Activated CD4-positive, alpha-beta T cell treated with anti-CD3 and anti-CD28 coated beads for 36 hours (primary cell): ENCODE results near the gene CEP72. TPM values are rescaled to one million over a fixed set of nuclear protein-coding genes. Genes with fewer than 3 reads are reported as not detected.
A peak's percentile ranks its signal among the peaks of the same experiment; 100 is the strongest.

ENCODE experiments used
- ATAC-seq: fragments of 200-7000 bp; cut with Tn5 transposase; one replicate; pipeline ENCODE4 v1.10.0; 2021; ENCODE audit warnings: mild to moderate bottlenecking, moderate library complexity
- CTCF ChIA-PET: fragments of 350-600 bp; sonication (Branson Sonifier 250); formaldehyde crosslinking; loops from one replicate; lab custom pipeline; 2021; ENCODE audit warnings: antibody characterized with exemption; lab: Charles Lee
- POLR2A ChIA-PET: fragments of 350-600 bp; sonication (Branson Sonifier 250); formaldehyde crosslinking; loops from one replicate; lab custom pipeline; 2021; ENCODE audit warnings: antibody characterized with exemption, inconsistent platforms; lab: Charles Lee
- DNase-seq: peaks from one replicate; pipeline ENCODE4 v3.0.0-alpha.2; 2020
- H3K27ac Mint-ChIP-seq: one replicate; pipeline ENCODE4 v1.8.0; 2021; ENCODE audit warnings: mixed read lengths
- H3K27me3 Mint-ChIP-seq: one replicate; pipeline ENCODE4 v1.8.0; 2021; ENCODE audit warnings: mixed read lengths
- H3K36me3 Mint-ChIP-seq: one replicate; pipeline ENCODE4 v1.8.0; 2021; ENCODE audit warnings: low read depth, mixed read lengths
- H3K4me1 Mint-ChIP-seq: one replicate; pipeline ENCODE4 v1.8.0; 2021; ENCODE audit warnings: mixed read lengths
- H3K4me3 Mint-ChIP-seq: one replicate; pipeline ENCODE4 v1.8.0; 2021; ENCODE audit warnings: mild to moderate bottlenecking, moderate library complexity, mixed read lengths
- H3K9me3 Mint-ChIP-seq: one replicate; pipeline ENCODE4 v1.8.0; 2021; ENCODE audit warnings: low read depth, mixed read lengths
- intact Hi-C, 2 experiments: fragments of 100-400 bp; cut with DNase I in 1 of 2; cut with micrococcal nuclease in 1 of 2; formaldehyde crosslinking; loops; one replicate each; pipeline versions ENCODE4 v1.14.2 to v1.15.1; 2022 to 2024; cut with DNase I, micrococcal nuclease
- total RNA-seq, 2 experiments: library from RNA; stranded (reverse); gene quantifications; one replicate each; pipeline ENCODE4 v1.2.3, GENCODE V29; 2021

The CEP72 gene
- total RNA-seq, 2 experiments from 2014 or later: 23.7 to 26.4 TPM

DNA sequence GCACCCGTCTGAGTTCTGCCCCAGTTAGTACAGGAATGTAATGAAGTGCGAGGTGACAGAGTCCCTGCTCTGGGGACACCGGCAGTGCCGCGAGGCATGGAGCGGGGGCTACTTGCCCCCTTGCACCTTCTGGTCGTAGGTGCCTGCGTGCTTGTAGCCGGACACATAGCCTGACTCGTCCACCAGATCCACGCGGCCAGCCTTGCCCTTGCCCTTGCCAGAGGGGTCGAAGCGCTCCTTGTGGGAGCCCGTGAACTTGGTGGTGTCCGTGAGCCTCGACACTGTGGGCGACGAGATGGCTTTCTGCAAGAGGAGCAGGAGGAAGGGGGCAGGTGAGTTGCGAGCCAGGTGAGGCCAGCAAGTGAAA, 52.8 kb downstream of the CEP72 start:
- ATAC-seq: no peak
- Mint-ChIP-seq H3K36me3 (peaks cover 9% of the 10 kb centered on the region), H3K27ac (no peak overlapping the region), H3K9me3 (no peaks in the 10 kb centered on the region), H3K27me3 (no peaks in the 10 kb centered on the region), H3K4me3 (no peak overlapping the region), H3K4me1 (no peaks in the 10 kb centered on the region)
- CTCF ChIA-PET: no interaction called here
- intact Hi-C loops: no loop called here
- no peak for DNase-seq
- POLR2A ChIA-PET: no interaction called here

DNA sequence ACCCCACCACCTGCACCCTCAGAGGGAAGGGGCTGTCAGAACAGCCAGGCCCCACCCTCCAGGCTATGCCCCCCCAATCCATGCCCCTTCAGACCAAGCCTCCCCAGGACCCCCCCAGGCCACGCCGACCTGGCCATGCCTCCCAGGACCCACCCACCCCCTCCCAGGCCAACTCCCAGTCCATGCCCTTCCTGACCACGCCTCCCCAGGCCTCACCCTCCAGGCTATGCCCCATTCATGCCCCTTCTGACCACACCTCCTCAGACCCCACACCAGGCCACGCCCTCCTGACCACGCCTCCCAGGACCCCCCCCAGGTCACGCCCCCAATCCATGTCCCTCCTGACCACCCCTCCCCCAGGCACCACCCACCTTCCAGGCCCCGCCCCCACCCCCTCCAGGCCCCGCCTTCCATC, 53.4 kb downstream of the CEP72 start:
- H3K4me3 Mint-ChIP-seq: no peak overlapping the region
- POLR2A ChIA-PET: no interaction called here
- CTCF ChIA-PET: interaction anchor here (0.6 kb wide), 1 partner anchor 602 kb away, joined by 3 read pairs; no protein-coding TSS in a partner anchor

DNA sequence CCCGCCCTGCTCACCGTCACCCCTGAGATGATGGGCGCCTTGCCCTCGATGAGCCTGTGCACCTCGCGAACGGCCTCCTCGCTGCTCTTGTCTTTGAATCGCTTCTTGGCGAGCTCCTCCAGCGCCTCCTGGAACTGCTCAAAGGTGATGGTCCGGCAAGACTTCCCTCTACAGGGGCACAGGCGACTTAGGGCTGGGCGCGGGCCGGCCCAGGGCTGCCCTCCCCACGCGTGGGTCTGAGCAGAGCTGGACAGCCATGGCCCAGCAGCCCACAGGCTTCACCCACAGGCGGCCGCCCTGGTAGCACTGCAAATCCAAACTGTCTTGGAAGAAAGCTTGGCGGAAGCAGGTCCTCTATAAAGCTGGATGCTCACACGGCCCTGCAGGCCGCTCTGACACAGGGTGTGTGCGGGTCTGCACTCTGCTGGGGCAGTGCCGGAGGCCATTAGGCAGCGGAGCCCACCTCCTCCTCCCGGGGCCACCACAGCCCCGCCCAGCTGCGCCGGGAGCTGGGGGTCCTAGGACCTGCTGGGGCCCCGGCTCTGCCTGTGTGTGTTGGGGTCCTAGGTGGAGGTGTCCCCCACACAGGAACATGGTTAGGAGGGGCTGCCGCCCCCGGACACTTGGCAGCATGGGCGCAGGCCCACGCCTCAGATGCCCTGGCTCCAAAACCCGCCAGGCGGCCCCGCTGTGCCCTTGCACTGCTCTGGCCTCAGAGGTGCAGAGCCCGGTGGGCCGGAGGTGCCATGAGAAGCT, 54.0 kb downstream of the CEP72 start:
- Mint-ChIP-seq H3K9me3 (no peaks in the 10 kb centered on the region), H3K27me3 (no peaks in the 10 kb centered on the region), H3K4me1 (no peaks in the 10 kb centered on the region), H3K36me3 (peaks cover 9% of the 10 kb centered on the region), H3K4me3 (no peak overlapping the region), H3K27ac (no peak overlapping the region)
- ATAC-seq (no peak), DNase-seq (no peak)
- intact Hi-C loops: no loop called here
- POLR2A ChIA-PET: no interaction called here
- CTCF ChIA-PET: interaction anchor here (0.6 kb wide), 1 partner anchor 601 kb away, joined by 3 read pairs; no protein-coding TSS in a partner anchor

More for the DNA sequence above, 53.4 kb downstream of the CEP72 start:
- H3K27ac Mint-ChIP-seq: no peak overlapping the region
- H3K27me3 Mint-ChIP-seq: no peaks in the 10 kb centered on the region
- DNase-seq (no peak), ATAC-seq (no peak)
- no peaks in the 10 kb centered on the region for H3K4me1 Mint-ChIP-seq
- intact Hi-C loops: no loop called here
- peaks cover 9% of the 10 kb centered on the region for H3K36me3 Mint-ChIP-seq
- no peaks in the 10 kb centered on the region for H3K9me3 Mint-ChIP-seq

DNA sequence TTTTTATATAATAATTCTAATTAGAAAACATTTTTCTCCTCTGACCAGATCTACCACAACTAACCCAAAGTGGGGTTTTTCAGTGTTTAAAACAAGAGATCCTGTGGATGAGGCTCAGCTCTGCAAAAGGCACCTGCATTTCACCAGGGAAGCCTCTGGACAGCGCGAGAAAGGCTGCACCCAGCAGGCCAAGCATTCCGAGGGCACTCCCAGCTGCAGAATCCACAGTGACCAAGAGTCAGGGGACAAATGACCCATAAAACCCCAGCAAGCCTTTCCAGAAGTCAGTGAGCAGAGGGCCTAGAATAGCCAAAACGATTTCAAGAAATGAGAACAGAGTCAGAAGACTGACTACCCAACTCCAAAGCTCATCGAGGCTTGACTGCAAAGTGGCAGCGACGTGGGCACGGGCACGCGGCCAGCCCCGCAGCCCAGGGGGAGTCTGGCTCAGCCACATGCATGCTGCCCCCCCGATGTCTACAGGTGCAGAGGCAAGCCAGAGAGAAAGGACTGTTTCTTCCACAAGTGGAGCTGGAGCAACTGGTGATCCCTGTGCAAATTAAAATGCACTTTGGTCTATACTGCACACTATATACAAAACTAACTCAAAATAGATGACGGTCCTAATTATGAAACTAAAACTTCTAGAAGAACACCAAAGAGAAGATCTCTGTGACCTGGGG, 54.8 kb downstream of the CEP72 start:
- Mint-ChIP-seq H3K9me3 (no peaks in the 10 kb centered on the region), H3K4me3 (no peak overlapping the region), H3K36me3 (peaks cover 9% of the 10 kb centered on the region), H3K27ac (no peak overlapping the region), H3K27me3 (no peaks in the 10 kb centered on the region), H3K4me1 (no peaks in the 10 kb centered on the region)
- intact Hi-C loops: no loop called here
- ChIA-PET CTCF (no interaction called here), POLR2A (no interaction called here)
- no peak for ATAC-seq
- DNase-seq: no peak

DNA sequence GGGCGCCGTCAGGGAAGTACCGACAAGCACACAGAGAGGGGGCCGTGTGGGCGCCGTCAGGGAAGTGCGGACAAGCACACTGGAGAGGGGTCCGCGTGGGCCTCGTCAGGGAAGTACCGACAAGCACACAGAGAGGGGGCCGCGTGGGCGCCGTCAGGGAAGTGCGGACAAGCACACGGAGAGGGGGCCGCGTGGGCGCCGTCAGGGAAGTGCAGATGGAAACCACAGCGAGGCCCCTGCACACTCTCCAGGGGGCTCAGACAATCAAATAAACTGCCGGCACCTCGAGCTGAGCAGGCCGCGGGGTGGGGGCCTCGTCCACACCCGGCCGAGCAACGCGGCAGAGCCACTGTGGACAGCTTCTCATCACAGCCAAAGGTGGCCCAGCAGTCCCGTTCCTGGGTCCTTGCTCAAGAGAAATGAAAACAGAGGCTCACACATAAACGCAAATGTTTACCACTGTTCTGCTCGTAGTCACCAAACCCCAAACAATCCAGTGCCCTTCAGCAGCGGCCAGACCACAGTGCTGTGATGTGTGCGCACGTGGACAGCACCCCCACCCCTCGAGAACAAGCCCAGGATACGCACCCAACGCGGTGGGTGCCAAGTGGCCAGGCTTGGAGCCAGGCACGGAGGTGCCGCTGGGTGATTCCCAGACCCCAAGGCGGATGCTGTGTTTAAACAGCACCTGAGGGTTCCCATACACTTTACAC, 56.3 kb downstream of the CEP72 start:
- no peak for DNase-seq
- intact Hi-C loops: no loop called here
- Mint-ChIP-seq H3K27me3 (no peaks in the 10 kb centered on the region), H3K4me3 (no peak overlapping the region), H3K36me3 (peaks cover 9% of the 10 kb centered on the region), H3K9me3 (no peaks in the 10 kb centered on the region), H3K27ac (no peak overlapping the region), H3K4me1 (peaks cover 9% of the 10 kb centered on the region)
- no peak for ATAC-seq
- CTCF ChIA-PET: interaction anchor here (0.6 to 1.5 kb wide), 2 partner anchors 15 to 205 kb away, joined by 4 to 6 read pairs; no protein-coding TSS in a partner anchor
- POLR2A ChIA-PET: no interaction called here

DNA sequence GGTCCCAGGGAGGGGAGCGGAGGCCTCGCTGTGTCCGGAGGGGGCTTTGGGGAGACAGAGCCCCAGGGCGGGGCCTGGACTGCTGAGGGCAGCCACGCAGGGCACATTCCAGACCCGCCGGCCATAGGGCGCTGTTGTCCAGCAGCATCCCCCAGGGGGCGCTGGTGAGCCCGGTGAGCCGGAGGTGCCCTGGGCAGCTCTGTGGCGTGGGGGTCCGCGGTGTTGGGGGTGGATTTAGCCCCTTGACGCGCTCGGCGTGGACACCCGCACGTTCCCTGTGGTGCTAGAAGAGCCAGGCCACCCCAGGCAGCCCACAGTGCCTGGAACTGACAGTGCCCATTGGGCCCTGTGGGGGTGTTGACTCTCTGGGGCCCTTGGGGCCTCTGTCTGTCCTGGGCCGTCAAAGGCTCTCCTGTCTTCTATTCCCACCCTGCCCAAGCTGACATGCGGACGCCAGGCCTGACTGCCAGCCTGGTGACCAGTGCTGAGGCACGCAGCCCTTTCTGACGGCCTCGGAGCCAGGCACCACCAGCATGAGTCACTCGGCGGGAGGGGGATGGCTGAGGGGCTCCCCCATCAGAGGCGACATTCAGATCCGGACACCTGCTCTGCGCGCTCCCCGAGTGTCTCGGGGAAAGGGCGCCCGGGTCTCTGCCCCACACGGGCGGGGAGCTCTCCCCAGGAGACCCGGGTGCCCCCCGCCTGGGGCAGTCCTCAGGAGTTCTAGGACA, 57.1 kb downstream of the CEP72 start:
- ATAC-seq: peak; percentile 23
- no peaks in the 10 kb centered on the region for H3K27me3 Mint-ChIP-seq
- POLR2A ChIA-PET: no interaction called here

DNA sequence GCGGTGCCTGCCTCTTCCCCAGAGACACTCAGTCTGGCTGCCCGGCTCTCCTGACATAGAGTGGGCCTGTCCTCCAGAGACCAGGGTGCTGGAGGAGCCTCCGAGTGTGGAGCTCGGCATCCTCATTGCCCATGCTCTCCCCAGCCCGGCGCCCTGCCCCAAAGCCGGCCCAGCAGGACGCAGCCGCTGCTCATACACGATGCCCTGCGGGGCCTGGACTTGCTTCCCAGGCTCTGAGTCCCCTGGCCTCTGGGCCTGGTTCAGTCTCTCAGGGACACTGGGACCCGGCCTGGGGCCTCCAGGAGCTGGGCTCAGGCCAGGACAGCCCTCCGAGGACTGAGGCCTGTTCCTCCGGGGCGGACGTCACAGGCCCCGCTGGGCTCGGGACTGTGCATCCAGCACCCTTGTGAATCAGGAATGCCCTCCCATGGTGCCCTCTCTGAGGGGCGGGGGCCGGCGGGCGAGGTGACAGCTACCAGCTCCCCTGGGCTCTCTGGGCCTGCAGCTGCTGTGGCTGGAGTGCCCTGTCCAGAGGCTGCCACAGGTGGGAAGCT, 57.8 kb downstream of the CEP72 start:
- peaks cover 9% of the 10 kb centered on the region for H3K4me1 Mint-ChIP-seq
- POLR2A ChIA-PET: no interaction called here
- H3K9me3 Mint-ChIP-seq: no peaks in the 10 kb centered on the region
- H3K27ac Mint-ChIP-seq: no peak overlapping the region
- intact Hi-C loops: loop anchor here (2.0 kb wide), 1 partner anchor 233 kb away; no protein-coding TSS in a partner anchor
- DNase-seq (no peak), ATAC-seq (no peak)
- H3K4me3 Mint-ChIP-seq: no peak overlapping the region
- CTCF ChIA-PET: interaction anchor here (0.6 to 1.5 kb wide), 4 partner anchors 12 to 1123 kb away, joined by 3 to 6 read pairs (median 4); no protein-coding TSS in a partner anchor
- H3K27me3 Mint-ChIP-seq: no peaks in the 10 kb centered on the region
- H3K36me3 Mint-ChIP-seq: peaks cover 6% of the 10 kb centered on the region

More for the DNA sequence above, 57.1 kb downstream of the CEP72 start:
- H3K36me3 Mint-ChIP-seq: peaks cover 9% of the 10 kb centered on the region
- no peak overlapping the region for H3K27ac Mint-ChIP-seq
- peak; percentile 74 for DNase-seq
- no peak overlapping the region for H3K4me3 Mint-ChIP-seq
- CTCF ChIA-PET: interaction anchor here (0.6 to 1.5 kb wide), 6 partner anchors 11 to 1124 kb away, joined by 3 to 6 read pairs (median 4); no protein-coding TSS in a partner anchor
- no peaks in the 10 kb centered on the region for H3K9me3 Mint-ChIP-seq
- H3K4me1 Mint-ChIP-seq: peaks cover 9% of the 10 kb centered on the region
- intact Hi-C loops: no loop called here

DNA sequence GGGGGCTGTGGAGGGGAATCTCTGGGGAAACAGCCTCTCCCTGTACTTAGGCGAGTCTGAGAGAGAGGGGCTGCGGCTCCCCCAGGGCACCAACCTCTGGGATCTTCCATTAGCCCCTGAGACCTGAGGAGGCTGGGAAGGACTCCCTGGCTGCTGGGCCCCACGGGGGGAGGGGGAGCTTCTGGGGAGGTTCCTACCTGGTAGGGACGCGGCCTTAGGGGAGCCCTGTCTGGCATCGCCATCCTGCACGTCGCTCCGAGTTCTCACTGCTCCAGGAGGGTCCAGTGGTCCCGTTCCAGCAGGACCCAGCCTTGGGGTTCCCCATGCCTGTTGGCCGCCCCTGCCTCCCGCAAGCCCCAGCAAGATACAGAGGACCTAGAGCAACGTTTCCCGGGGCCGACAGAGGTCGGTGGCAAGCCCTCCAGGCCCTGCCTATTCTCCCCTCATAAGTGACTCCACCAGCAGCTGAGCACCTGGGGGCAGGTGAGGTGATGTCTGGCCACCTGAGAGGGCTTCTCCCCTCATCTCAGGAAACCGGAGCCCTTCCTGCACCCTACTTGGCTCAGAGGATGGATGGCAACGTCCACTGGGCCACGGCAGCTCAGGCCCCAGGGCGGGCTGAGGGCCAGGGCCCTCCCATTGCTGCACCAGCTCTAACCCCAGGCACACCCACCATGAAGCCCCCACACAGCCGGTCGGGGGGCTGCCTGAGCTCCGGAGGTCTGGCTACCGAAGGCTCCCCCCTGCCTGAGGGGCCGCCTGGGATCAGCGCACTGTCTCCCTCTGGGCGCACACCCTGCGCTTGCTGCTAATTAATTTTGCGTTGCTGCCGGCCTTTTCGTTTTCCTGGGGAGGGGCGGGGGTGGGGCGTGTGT, 58.5 kb downstream of the CEP72 start:
- no peak overlapping the region for H3K4me3 Mint-ChIP-seq
- peaks cover 6% of the 10 kb centered on the region for H3K36me3 Mint-ChIP-seq
- DNase-seq (no peak), ATAC-seq (no peak)
- ChIA-PET POLR2A (no interaction called here), CTCF (interaction anchor here (0.6 to 1.4 kb wide), 3 partner anchors 12 to 269 kb away, joined by 3 to 6 read pairs (median 4); no protein-coding TSS in a partner anchor)
- no peak overlapping the region for H3K27ac Mint-ChIP-seq
- H3K27me3 Mint-ChIP-seq: no peaks in the 10 kb centered on the region
- H3K4me1 Mint-ChIP-seq: peaks cover 9% of the 10 kb centered on the region
- intact Hi-C loops: loop anchor here (2.0 kb wide), 1 partner anchor 232 kb away; no protein-coding TSS in a partner anchor
- H3K9me3 Mint-ChIP-seq: no peaks in the 10 kb centered on the region

DNA sequence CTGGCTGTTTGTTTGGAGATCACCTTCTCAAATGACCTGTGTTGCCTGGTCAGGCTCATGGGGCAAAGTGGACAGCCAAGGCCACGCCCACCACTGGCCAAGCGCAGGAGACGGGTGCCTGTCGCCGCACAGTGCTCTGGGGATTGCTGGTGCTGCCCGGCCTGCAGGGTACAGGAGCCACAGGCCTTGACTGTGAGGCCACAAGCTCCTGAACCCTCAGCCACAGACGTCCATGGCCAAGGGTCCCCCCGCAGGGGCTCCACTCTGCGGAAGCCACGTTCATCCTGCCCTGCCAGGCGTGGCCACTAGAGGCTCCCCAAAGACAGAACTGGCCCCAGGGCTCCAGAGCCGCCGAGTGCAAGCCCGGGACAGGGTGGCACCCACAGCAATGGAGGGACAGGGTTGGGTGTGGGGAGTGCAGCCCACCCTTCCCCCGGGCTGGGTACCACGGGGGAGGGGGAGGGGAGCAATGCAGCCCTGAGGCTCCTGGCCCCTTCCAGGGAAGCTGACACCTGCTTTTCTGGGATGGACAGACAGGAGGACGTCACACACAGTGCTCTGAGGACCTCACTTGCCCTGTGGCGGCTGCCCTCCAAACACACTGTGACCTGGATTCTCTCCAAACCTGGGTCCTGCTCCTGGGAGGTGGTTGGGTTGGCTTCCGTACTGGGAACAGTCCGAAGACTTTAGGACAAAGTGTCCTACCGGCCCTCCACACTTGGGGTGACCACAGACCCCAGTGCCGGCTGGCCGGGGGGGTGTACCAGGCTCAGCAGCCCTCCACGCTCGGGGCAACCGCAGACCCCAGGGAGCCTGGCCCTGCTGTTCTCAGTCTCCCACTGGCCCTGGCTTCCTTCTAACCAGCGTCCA, 59.6 kb downstream of the CEP72 start:
- no peaks in the 10 kb centered on the region for H3K9me3 Mint-ChIP-seq
- no peaks in the 10 kb centered on the region for H3K27me3 Mint-ChIP-seq
- peak; percentile 84 for DNase-seq
- no peak overlapping the region for H3K4me3 Mint-ChIP-seq
- intact Hi-C loops: loop anchor here (2.0 kb wide), 1 partner anchor 231 kb away; no protein-coding TSS in a partner anchor
- peak; percentile 85 for ATAC-seq
- H3K4me1 Mint-ChIP-seq: peaks cover 9% of the 10 kb centered on the region
- no peak overlapping the region for H3K27ac Mint-ChIP-seq
- ChIA-PET POLR2A (no interaction called here), CTCF (interaction anchor here (0.6 kb wide), 2 partner anchors 107 to 268 kb away, joined by 3 to 4 read pairs; no protein-coding TSS in a partner anchor)
- H3K36me3 Mint-ChIP-seq: peaks cover 5% of the 10 kb centered on the region
